ENCODE results near the gene EMC9. TPM values are rescaled to one million over a fixed set of nuclear protein-coding genes. Genes with fewer than 3 reads are reported as not detected.

The EMC9 gene
- polyA plus RNA-seq (2013) = 13.5 and 13.7 TPM in 2 replicates

- Histone ChIP-seq H3K9ac (ENCODE audit: low read length) (peak within 1 kb of the TSS; percentile 88), H2AK5ac (ENCODE audit: low read length) (peak within 1 kb of the TSS; percentile 67), H3K14ac (ENCODE audit: low read length) (peak within 1 kb of the TSS; percentile 95), H4K8ac (ENCODE audit: low read depth, low read length) (peak within 1 kb of the TSS; percentile 93), H3K4me1 (ENCODE audit: control insufficient read depth in 1 of 2, insufficient read depth in 2 of 2, low read length in 2 of 2) (peaks cover 8 to 15% of the 10 kb centered on the region in 2 experiments), H2BK12ac (ENCODE audit: low read length) (no peak within 1 kb of the TSS), H3K4ac (ENCODE audit: low read depth, low read length) (peak within 1 kb of the TSS; percentile 92), H3K9me3 (ENCODE audit: insufficient read depth, low read depth, low read length) (peaks cover 1% of the 10 kb centered on the region), H4K12ac (ENCODE audit: low read depth, low read length) (peak within 1 kb of the TSS; percentile 48), H2BK120ac (ENCODE audit: insufficient read depth, low read length, poor library complexity) (peak within 1 kb of the TSS; percentile 65), H3K23ac (ENCODE audit: low read length) (no peak within 1 kb of the TSS), H3K36me3 (ENCODE audit: control insufficient read depth in 1 of 2, insufficient read depth in 2 of 2, low read length in 2 of 2) (peaks cover 23% of the 10 kb centered on the region in 2 experiments), H3K4me2 (ENCODE audit: low read length) (peak within 1 kb of the TSS; percentile 90), H3K18ac (ENCODE audit: low read length) (peak within 1 kb of the TSS; percentile 95), H3K27ac (ENCODE audit: low read depth, low read length) (peak within 1 kb of the TSS; percentile 84), H2BK5ac (ENCODE audit: low read depth, low read length, poor library complexity) (peak within 1 kb of the TSS; percentile 81), H3K79me1 (ENCODE audit: low read length) (peaks cover 13% of the 10 kb centered on the region), H3K79me2 (ENCODE audit: control insufficient read depth, insufficient read depth, low read length, poor library complexity) (peaks cover 8% of the 10 kb centered on the region), H3K4me3 (ENCODE audit: low read depth, low read length) (peak within 1 kb of the TSS; percentile 94), H3K27me3 (ENCODE audit: insufficient read depth, low read length) (no peaks in the 10 kb centered on the region), H4K91ac (ENCODE audit: low read depth, low read length) (peak within 1 kb of the TSS; percentile 83), H2AFZ (ENCODE audit: insufficient read depth, low read length, poor library complexity) (peak within 1 kb of the TSS; percentile 77)
- no CpG with 5 or more reads among the region's 65 CpGs for WGBS (ENCODE audit: extremely low coverage, insufficient coverage, insufficient read length)
- DNase-seq = peak; percentile 100
These were observed at the start of gene EMC9 for GRCh38 chr14:24141097-24141880. Gene EMC9, minus strand, starts transcription at chr14:24141591. Its CDS starts 287 bp downstream, at chr14:24141304.

GRCh38 chr14:24190416-24190815, 49.0 kb upstream of the EMC9 start:
- WGBS (ENCODE audit: extremely low coverage, insufficient coverage, insufficient read length) = no CpG with 5 or more reads among the region's 10 CpGs
- Histone ChIP-seq H3K18ac (ENCODE audit: low read length) (no peak overlapping the region), H3K9me3 (ENCODE audit: insufficient read depth, low read depth, low read length) (peaks cover 1% of the 10 kb centered on the region), H2AK5ac (ENCODE audit: low read length) (no peak overlapping the region), H2BK5ac (ENCODE audit: low read depth, low read length, poor library complexity) (no peak overlapping the region), H2AFZ (ENCODE audit: insufficient read depth, low read length, poor library complexity) (no peak overlapping the region), H2BK120ac (ENCODE audit: insufficient read depth, low read length, poor library complexity) (no peak overlapping the region), H2BK12ac (ENCODE audit: low read length) (no peak overlapping the region), H3K79me2 (ENCODE audit: control insufficient read depth, insufficient read depth, low read length, poor library complexity) (peaks cover 10% of the 10 kb centered on the region), H3K27ac (ENCODE audit: low read depth, low read length) (no peak overlapping the region), H3K9ac (ENCODE audit: low read length) (no peak overlapping the region), H4K12ac (ENCODE audit: low read depth, low read length) (no peak overlapping the region), H3K14ac (ENCODE audit: low read length) (no peak overlapping the region), H3K27me3 (ENCODE audit: insufficient read depth, low read length) (no peaks in the 10 kb centered on the region), H3K4ac (ENCODE audit: low read depth, low read length) (no peak overlapping the region), H3K23ac (ENCODE audit: low read length) (no peak overlapping the region), H4K91ac (ENCODE audit: low read depth, low read length) (no peak overlapping the region), H4K8ac (ENCODE audit: low read depth, low read length) (no peak overlapping the region), H3K4me3 (ENCODE audit: low read depth, low read length) (peak overlapping the region; percentile 53), H3K4me1 (ENCODE audit: control insufficient read depth in 1 of 2, insufficient read depth in 2 of 2, low read length in 2 of 2) (peaks cover 8 to 10% of the 10 kb centered on the region in 2 experiments), H3K79me1 (ENCODE audit: low read length) (peaks cover 9% of the 10 kb centered on the region), H3K36me3 (ENCODE audit: control insufficient read depth in 1 of 2, insufficient read depth in 2 of 2, low read length in 2 of 2) (peaks cover 28 to 45% of the 10 kb centered on the region in 2 experiments), H3K4me2 (ENCODE audit: low read length) (no peak overlapping the region)
- DNase-seq = no peak

GRCh38 chr14:24189460-24189859, 48.1 kb upstream of the EMC9 start:
- WGBS (ENCODE audit: extremely low coverage, insufficient coverage, insufficient read length) = no CpG with 5 or more reads among the region's 9 CpGs
- H3K4me3 ChIP-seq (ENCODE audit: low read depth, low read length) = no peak overlapping the region

GRCh38 chr14:24189059-24189375, 47.6 kb upstream of the EMC9 start:
- Histone ChIP-seq H3K4ac (ENCODE audit: low read depth, low read length) (no peak overlapping the region), H2BK5ac (ENCODE audit: low read depth, low read length, poor library complexity) (no peak overlapping the region), H2BK120ac (ENCODE audit: insufficient read depth, low read length, poor library complexity) (no peak overlapping the region), H4K91ac (ENCODE audit: low read depth, low read length) (no peak overlapping the region), H3K27me3 (ENCODE audit: insufficient read depth, low read length) (no peaks in the 10 kb centered on the region), H3K23ac (ENCODE audit: low read length) (no peak overlapping the region), H4K8ac (ENCODE audit: low read depth, low read length) (peak overlapping the region; percentile 41), H3K9me3 (ENCODE audit: insufficient read depth, low read depth, low read length) (peaks cover 1% of the 10 kb centered on the region), H3K27ac (ENCODE audit: low read depth, low read length) (no peak overlapping the region), H3K9ac (ENCODE audit: low read length) (no peak overlapping the region), H3K4me1 (ENCODE audit: control insufficient read depth in 1 of 2, insufficient read depth in 2 of 2, low read length in 2 of 2) (peaks cover 2 to 3% of the 10 kb centered on the region in 2 experiments), H4K12ac (ENCODE audit: low read depth, low read length) (no peak overlapping the region), H3K4me2 (ENCODE audit: low read length) (no peak overlapping the region), H3K14ac (ENCODE audit: low read length) (no peak overlapping the region), H3K79me1 (ENCODE audit: low read length) (peaks cover 4% of the 10 kb centered on the region), H3K18ac (ENCODE audit: low read length) (no peak overlapping the region), H2AFZ (ENCODE audit: insufficient read depth, low read length, poor library complexity) (no peak overlapping the region), H3K79me2 (ENCODE audit: control insufficient read depth, insufficient read depth, low read length, poor library complexity) (peaks cover 4% of the 10 kb centered on the region), H2BK12ac (ENCODE audit: low read length) (no peak overlapping the region), H2AK5ac (ENCODE audit: low read length) (no peak overlapping the region), H3K36me3 (ENCODE audit: control insufficient read depth in 1 of 2, insufficient read depth in 2 of 2, low read length in 2 of 2) (peaks cover 42 to 59% of the 10 kb centered on the region in 2 experiments), H3K4me3 (ENCODE audit: low read depth, low read length) (no peak overlapping the region)
- DNase-seq = no peak
- WGBS (ENCODE audit: extremely low coverage, insufficient coverage, insufficient read length) = no CpG with 5 or more reads among the region's 3 CpGs

More at GRCh38 chr14:24189460-24189859, 48.1 kb upstream of the EMC9 start:
- Histone ChIP-seq H4K91ac (ENCODE audit: low read depth, low read length) (no peak overlapping the region), H3K27ac (ENCODE audit: low read depth, low read length) (no peak overlapping the region), H3K36me3 (ENCODE audit: control insufficient read depth in 1 of 2, insufficient read depth in 2 of 2, low read length in 2 of 2) (peaks cover 37 to 55% of the 10 kb centered on the region in 2 experiments), H2BK120ac (ENCODE audit: insufficient read depth, low read length, poor library complexity) (no peak overlapping the region), H2AK5ac (ENCODE audit: low read length) (no peak overlapping the region), H2AFZ (ENCODE audit: insufficient read depth, low read length, poor library complexity) (no peak overlapping the region), H2BK5ac (ENCODE audit: low read depth, low read length, poor library complexity) (no peak overlapping the region), H3K79me1 (ENCODE audit: low read length) (peaks cover 4% of the 10 kb centered on the region), H2BK12ac (ENCODE audit: low read length) (no peak overlapping the region), H3K27me3 (ENCODE audit: insufficient read depth, low read length) (no peaks in the 10 kb centered on the region), H4K12ac (ENCODE audit: low read depth, low read length) (peak overlapping the region; percentile 43), H3K79me2 (ENCODE audit: control insufficient read depth, insufficient read depth, low read length, poor library complexity) (peaks cover 4% of the 10 kb centered on the region), H3K23ac (ENCODE audit: low read length) (no peak overlapping the region), H3K4me2 (ENCODE audit: low read length) (no peak overlapping the region), H3K4me1 (ENCODE audit: control insufficient read depth in 1 of 2, insufficient read depth in 2 of 2, low read length in 2 of 2) (peaks cover 3 to 4% of the 10 kb centered on the region in 2 experiments), H4K8ac (ENCODE audit: low read depth, low read length) (peak overlapping the region; percentile 33), H3K4ac (ENCODE audit: low read depth, low read length) (no peak overlapping the region), H3K9ac (ENCODE audit: low read length) (no peak overlapping the region), H3K18ac (ENCODE audit: low read length) (no peak overlapping the region), H3K14ac (ENCODE audit: low read length) (no peak overlapping the region), H3K9me3 (ENCODE audit: insufficient read depth, low read depth, low read length) (peaks cover 1% of the 10 kb centered on the region)
- DNase-seq = no peak
